Spleen (tissue), 7 donors: ENCODE measurements around the gene ARL5A.

Experiments used
- POLR2AphosphoS5 ChIP-seq, 3 donors: sonication (generic); formaldehyde crosslinking; IDR thresholded peaks; one replicate each; pipeline ENCODE4 v1.5.1; 2017; ENCODE audit warnings: antibody characterized with exemption in 3 of 3
- TF ChIP-seq, protein P1 (sequence below), 11 experiments: fragments of 200-600 bp in 7 of 11; fragments of 450-650 bp in 4 of 11; sonication (generic) in 4 of 11; IDR thresholded peaks in 8 of 11; conservative IDR thresholded peaks in 3 of 11; 1 replicate in 7 of 11; 2 replicates in 4 of 11; pipeline versions ENCODE4 v1.4.0 to v1.8.0; 2016 to 2021; ENCODE audit warnings: antibody characterized with exemption in 11 of 11, inconsistent platforms in 4 of 11, mild to moderate bottlenecking in 1 of 11
- donor health status: DM: no; HTN: no; CAD: no; lungs with moderate emphysema.
- donor health status: DM: no; HTN: no; CAD: no.
- donor health status: DM: no; HTN: no; CAD: no.

DNA sequence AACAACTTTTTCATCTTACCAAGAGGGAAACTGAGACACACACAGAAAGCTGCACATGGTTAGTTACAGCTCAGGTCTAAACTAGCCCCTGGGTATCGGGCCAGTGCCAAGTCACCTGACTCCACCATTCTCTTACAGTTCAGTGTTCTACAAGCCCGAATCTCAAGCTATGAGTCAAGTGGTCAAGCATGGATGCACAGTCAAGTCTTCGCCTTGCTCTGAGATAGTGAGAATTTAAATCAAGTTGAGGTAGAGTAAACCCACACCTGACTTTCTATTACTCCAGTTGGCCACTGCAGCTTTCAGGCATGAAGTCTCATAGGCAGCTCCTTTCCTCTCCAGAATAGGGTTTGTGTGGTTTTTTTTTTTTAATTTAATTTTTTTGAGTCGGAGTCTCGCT, 34.5 kb upstream of the ARL5A start:
- TF ChIP-seq, protein P1, sequence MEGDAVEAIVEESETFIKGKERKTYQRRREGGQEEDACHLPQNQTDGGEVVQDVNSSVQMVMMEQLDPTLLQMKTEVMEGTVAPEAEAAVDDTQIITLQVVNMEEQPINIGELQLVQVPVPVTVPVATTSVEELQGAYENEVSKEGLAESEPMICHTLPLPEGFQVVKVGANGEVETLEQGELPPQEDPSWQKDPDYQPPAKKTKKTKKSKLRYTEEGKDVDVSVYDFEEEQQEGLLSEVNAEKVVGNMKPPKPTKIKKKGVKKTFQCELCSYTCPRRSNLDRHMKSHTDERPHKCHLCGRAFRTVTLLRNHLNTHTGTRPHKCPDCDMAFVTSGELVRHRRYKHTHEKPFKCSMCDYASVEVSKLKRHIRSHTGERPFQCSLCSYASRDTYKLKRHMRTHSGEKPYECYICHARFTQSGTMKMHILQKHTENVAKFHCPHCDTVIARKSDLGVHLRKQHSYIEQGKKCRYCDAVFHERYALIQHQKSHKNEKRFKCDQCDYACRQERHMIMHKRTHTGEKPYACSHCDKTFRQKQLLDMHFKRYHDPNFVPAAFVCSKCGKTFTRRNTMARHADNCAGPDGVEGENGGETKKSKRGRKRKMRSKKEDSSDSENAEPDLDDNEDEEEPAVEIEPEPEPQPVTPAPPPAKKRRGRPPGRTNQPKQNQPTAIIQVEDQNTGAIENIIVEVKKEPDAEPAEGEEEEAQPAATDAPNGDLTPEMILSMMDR (IDR thresholded peaks at IDR 0.05 in 8 of 11, conservative IDR thresholded peaks at IDR 0.05 in 3 of 11), result no peak
- TF ChIP-seq POLR2AphosphoS5 (IDR thresholded peaks at IDR 0.05), result no peak
